Endodermal cell (in vitro differentiated cells): ENCODE measurements around the gene PAX5. TPM values are rescaled to one million over a fixed set of nuclear protein-coding genes. Genes with fewer than 3 reads are reported as not detected.

Experiments used
- DNase-seq: peaks from one replicate; pipeline ENCODE4 v3.0.0-alpha.2; 2017
- H3K27ac ChIP-seq: 2 replicates; pipeline ENCODE4 v1.5.1; 2013; ENCODE audit warnings: mild to moderate bottlenecking, low read depth, low read length, moderate library complexity
- H3K27me3 ChIP-seq: 2 replicates; pipeline ENCODE4 v1.6.1; 2013; ENCODE audit warnings: mild to moderate bottlenecking, low read length, moderate library complexity; ENCODE audit not compliant: insufficient read depth, control insufficient read depth, poor library complexity, severe bottlenecking
- H3K36me3 ChIP-seq: 2 replicates; pipeline ENCODE4 v1.7.0; 2013; ENCODE audit warnings: mild to moderate bottlenecking, low read length, moderate library complexity; ENCODE audit not compliant: control insufficient read depth, insufficient read depth
- H3K4me1 ChIP-seq: one replicate; pipeline ENCODE4 v1.7.0; 2013; ENCODE audit warnings: low read length; ENCODE audit not compliant: control insufficient read depth, insufficient read depth
- H3K4me3 ChIP-seq: 2 replicates; pipeline ENCODE4 v1.5.1; 2013; ENCODE audit warnings: mild to moderate bottlenecking, low read length, moderate library complexity
- H3K9ac ChIP-seq: 2 replicates; pipeline ENCODE4 v1.6.1; 2013; ENCODE audit warnings: mild to moderate bottlenecking, low read length, moderate library complexity; ENCODE audit not compliant: poor library complexity, severe bottlenecking; ENCODE audit errors: extremely low read depth
- H3K9me3 ChIP-seq: 2 replicates; pipeline ENCODE4 v1.6.1; 2013; ENCODE audit warnings: mild to moderate bottlenecking, low read length, moderate library complexity; ENCODE audit not compliant: control insufficient read depth
- H3K27ac Mint-ChIP-seq: 2 replicates; pipeline ENCODE4 v1.8.0; 2020; ENCODE audit warnings: mixed read lengths
- H3K27me3 Mint-ChIP-seq: 2 replicates; pipeline ENCODE4 v1.8.0; 2021; ENCODE audit warnings: mild to moderate bottlenecking, mixed read lengths; ENCODE audit not compliant: insufficient read depth
- H3K36me3 Mint-ChIP-seq: 2 replicates; pipeline ENCODE4 v1.8.0; 2020; ENCODE audit warnings: low read depth, mixed read lengths
- H3K4me1 Mint-ChIP-seq: 2 replicates; pipeline ENCODE4 v1.8.0; 2020; ENCODE audit warnings: mixed read lengths
- H3K4me3 Mint-ChIP-seq: 2 replicates; pipeline ENCODE4 v1.8.0; 2020; ENCODE audit warnings: mild to moderate bottlenecking, moderate library complexity, mixed read lengths
- H3K9me3 Mint-ChIP-seq: 2 replicates; pipeline ENCODE4 v1.8.0; 2020; ENCODE audit warnings: mild to moderate bottlenecking, mixed read lengths
- WGBS, 2 experiments: methylation state at CpG; one replicate each; pipeline versions ENCODE4 v1.1.5 to v1.1.7; 2013; ENCODE audit warnings: missing lambda C conversion rate in 2 of 2, mixed read lengths in 1 of 2; ENCODE audit not compliant: insufficient coverage in 1 of 2, insufficient read length in 1 of 2; 5-methylcytosine and 5-hydroxymethylcytosine counted together
- total RNA-seq, 2 donors: library from RNA; stranded (reverse); fragmentation: NEBNext Ultra II Directional in 1 of 2; extraction: Animal tissue kit (Norgen Biotek cat#: 25700) in 1 of 2; gene quantifications; 2 replicates in 1 of 2; 3 replicates in 1 of 2; pipeline ENCODE4 v1.2.1, GENCODE V29; 2021
- TF ChIP-seq, protein P1 (sequence below): fragments of 200-600 bp; sonication (generic); conservative IDR thresholded peaks from 2 replicates; pipeline ENCODE4 v1.5.0; 2021; ENCODE audit warnings: antibody characterized with exemption, mild to moderate bottlenecking

PAX5 gene
- total RNA-seq, 2 donors from 2014 or later, result 0.15 TPM; not detected in 1

GRCh38 chr9:36923025-36923625 is 110.9 kb downstream of the PAX5 start:
- H3K27me3 Mint-ChIP-seq, result peaks cover 12% of the 10 kb centered on the region
- Histone ChIP-seq H3K9ac (no peak overlapping the region), H3K36me3 (no peaks in the 10 kb centered on the region), H3K4me1 (no peaks in the 10 kb centered on the region), H3K9me3 (no peaks in the 10 kb centered on the region), H3K4me3 (no peak overlapping the region), H3K27me3 (no peaks in the 10 kb centered on the region), H3K27ac (no peak overlapping the region)
- no peak overlapping the region for H3K4me3 Mint-ChIP-seq
- H3K4me1 Mint-ChIP-seq, result peaks cover 2% of the 10 kb centered on the region
- no peaks in the 10 kb centered on the region for H3K36me3 Mint-ChIP-seq
- no peak for DNase-seq
- 90 to 91% methylated on average over 5 to 7 of the region's 7 CpGs for WGBS, 2 experiments
- TF ChIP-seq, protein P1, sequence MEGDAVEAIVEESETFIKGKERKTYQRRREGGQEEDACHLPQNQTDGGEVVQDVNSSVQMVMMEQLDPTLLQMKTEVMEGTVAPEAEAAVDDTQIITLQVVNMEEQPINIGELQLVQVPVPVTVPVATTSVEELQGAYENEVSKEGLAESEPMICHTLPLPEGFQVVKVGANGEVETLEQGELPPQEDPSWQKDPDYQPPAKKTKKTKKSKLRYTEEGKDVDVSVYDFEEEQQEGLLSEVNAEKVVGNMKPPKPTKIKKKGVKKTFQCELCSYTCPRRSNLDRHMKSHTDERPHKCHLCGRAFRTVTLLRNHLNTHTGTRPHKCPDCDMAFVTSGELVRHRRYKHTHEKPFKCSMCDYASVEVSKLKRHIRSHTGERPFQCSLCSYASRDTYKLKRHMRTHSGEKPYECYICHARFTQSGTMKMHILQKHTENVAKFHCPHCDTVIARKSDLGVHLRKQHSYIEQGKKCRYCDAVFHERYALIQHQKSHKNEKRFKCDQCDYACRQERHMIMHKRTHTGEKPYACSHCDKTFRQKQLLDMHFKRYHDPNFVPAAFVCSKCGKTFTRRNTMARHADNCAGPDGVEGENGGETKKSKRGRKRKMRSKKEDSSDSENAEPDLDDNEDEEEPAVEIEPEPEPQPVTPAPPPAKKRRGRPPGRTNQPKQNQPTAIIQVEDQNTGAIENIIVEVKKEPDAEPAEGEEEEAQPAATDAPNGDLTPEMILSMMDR, result no peak
- no peak overlapping the region for H3K27ac Mint-ChIP-seq
- no peaks in the 10 kb centered on the region for H3K9me3 Mint-ChIP-seq

GRCh38 chr9:36922548-36922947 is 111.5 kb downstream of the PAX5 start:
- Histone ChIP-seq H3K4me3 (no peak overlapping the region), H3K27ac (no peak overlapping the region), H3K36me3 (no peaks in the 10 kb centered on the region), H3K27me3 (no peaks in the 10 kb centered on the region), H3K9ac (no peak overlapping the region), H3K9me3 (no peaks in the 10 kb centered on the region), H3K4me1 (no peaks in the 10 kb centered on the region)
- H3K36me3 Mint-ChIP-seq, result no peaks in the 10 kb centered on the region
- H3K9me3 Mint-ChIP-seq, result no peaks in the 10 kb centered on the region
- peaks cover 10% of the 10 kb centered on the region for H3K27me3 Mint-ChIP-seq
- TF ChIP-seq, protein P1, result no peak
- no peak for DNase-seq
- H3K27ac Mint-ChIP-seq, result no peak overlapping the region
- WGBS, 2 experiments, result 72 to 86% methylated on average over 3 to 5 of the region's 5 CpGs
- H3K4me3 Mint-ChIP-seq, result no peak overlapping the region
- H3K4me1 Mint-ChIP-seq, result peaks cover 2% of the 10 kb centered on the region

GRCh38 chr9:36914212-36914577 is 119.9 kb downstream of the PAX5 start:
- no peaks in the 10 kb centered on the region for H3K4me1 Mint-ChIP-seq
- no peaks in the 10 kb centered on the region for H3K36me3 Mint-ChIP-seq
- H3K27ac Mint-ChIP-seq, result no peak overlapping the region
- no peak for DNase-seq
- Histone ChIP-seq H3K27me3 (no peaks in the 10 kb centered on the region), H3K9me3 (no peaks in the 10 kb centered on the region), H3K27ac (no peak overlapping the region), H3K9ac (no peak overlapping the region), H3K4me1 (no peaks in the 10 kb centered on the region), H3K4me3 (no peak overlapping the region), H3K36me3 (no peaks in the 10 kb centered on the region)
- H3K9me3 Mint-ChIP-seq, result no peaks in the 10 kb centered on the region
- peaks cover 6% of the 10 kb centered on the region for H3K27me3 Mint-ChIP-seq
- H3K4me3 Mint-ChIP-seq, result no peak overlapping the region
- 87 to 100% methylated on average over 1 to 3 of the region's 3 CpGs for WGBS, 2 experiments
- TF ChIP-seq, protein P1, result no peak
